WTC11 (cell line): ENCODE results near the gene WNT6. TPM values are rescaled to one million over a fixed set of nuclear protein-coding genes. Genes with fewer than 3 reads are reported as not detected.

ENCODE experiments used
- ATAC-seq: fragments of 200-7000 bp; cut with Tn5 transposase; 2 replicates; pipeline ENCODE4 v1.10.0; 2021; ENCODE audit warnings: mild to moderate bottlenecking, moderate library complexity
- CTCF ChIA-PET: fragments of 300-600 bp; sonication (Branson Sonifier 250); formaldehyde crosslinking; loops from one replicate; lab custom pipeline; 2021; ENCODE audit warnings: antibody characterized with exemption; lab: Charles Lee
- POLR2A ChIA-PET: fragments of 350-600 bp; sonication (Branson Sonifier 250); formaldehyde crosslinking; loops from one replicate; lab custom pipeline; 2021; ENCODE audit warnings: antibody characterized with exemption; lab: Charles Lee
- DNase-seq: peaks from one replicate; pipeline ENCODE4 v3.0.0; 2021; ENCODE audit warnings: low spot score
- H3K27ac Mint-ChIP-seq: 2 replicates; pipeline ENCODE4 v1.8.0; 2021; ENCODE audit warnings: mixed read lengths
- H3K27me3 Mint-ChIP-seq: 2 replicates; pipeline ENCODE4 v1.8.0; 2021; ENCODE audit warnings: low read depth, mild to moderate bottlenecking, moderate library complexity, mixed read lengths
- H3K36me3 Mint-ChIP-seq: 2 replicates; pipeline ENCODE4 v1.8.0; 2021; ENCODE audit warnings: mixed read lengths
- H3K4me1 Mint-ChIP-seq: 2 replicates; pipeline ENCODE4 v1.8.0; 2022; ENCODE audit warnings: mixed read lengths
- H3K4me3 Mint-ChIP-seq: 2 replicates; pipeline ENCODE4 v1.8.0; 2021; ENCODE audit warnings: mild to moderate bottlenecking, moderate library complexity, mixed read lengths
- H3K9me3 Mint-ChIP-seq: 2 replicates; pipeline ENCODE4 v1.8.0; 2021; ENCODE audit warnings: mixed read lengths
- ATF3 ChIP-seq: sonication (generic); formaldehyde crosslinking; conservative IDR thresholded peaks from 2 replicates; pipeline ENCODE4 v1.8.1; 2022; ENCODE audit warnings: mild to moderate bottlenecking, missing genetic modification reagents
- CDX4 ChIP-seq: fragments of 250-450 bp; sonication (Bioruptor Pico); IDR thresholded peaks from 2 replicates; pipeline ENCODE4 v1.9.0; 2021; ENCODE audit warnings: moderate library complexity, mild to moderate bottlenecking, inconsistent platforms, borderline replicate concordance
- CREB1 ChIP-seq: sonication (generic); formaldehyde crosslinking; IDR thresholded peaks from 2 replicates; pipeline ENCODE4 v1.8.0; 2023; ENCODE audit warnings: mild to moderate bottlenecking, missing genetic modification reagents
- EMX1 ChIP-seq: fragments of 250-450 bp; sonication (Bioruptor Pico); IDR thresholded peaks from 2 replicates; pipeline ENCODE4 v1.8.0; 2021; ENCODE audit warnings: mild to moderate bottlenecking
- FOXP1 ChIP-seq: sonication (generic); formaldehyde crosslinking; IDR thresholded peaks from 2 replicates; pipeline ENCODE4 v1.8.0; 2022; ENCODE audit warnings: missing genetic modification reagents, mild to moderate bottlenecking, moderate library complexity, borderline replicate concordance
- GTF2I ChIP-seq: fragments of 250-450 bp; sonication (Bioruptor Pico); conservative IDR thresholded peaks from 2 replicates; pipeline ENCODE4 v1.4.0; 2021; ENCODE audit warnings: mild to moderate bottlenecking
- JUN ChIP-seq: sonication (generic); formaldehyde crosslinking; IDR thresholded peaks from 2 replicates; pipeline ENCODE4 v1.8.0; 2023; ENCODE audit warnings: mild to moderate bottlenecking, missing genetic modification reagents
- MAX ChIP-seq: sonication (generic); formaldehyde crosslinking; IDR thresholded peaks from 2 replicates; pipeline ENCODE4 v1.8.0; 2022; ENCODE audit warnings: mild to moderate bottlenecking, missing genetic modification reagents
- MXD4 ChIP-seq: fragments of 250-450 bp; sonication (Bioruptor Pico); IDR thresholded peaks from 2 replicates; pipeline ENCODE4 v1.8.0; 2021; ENCODE audit warnings: mild to moderate bottlenecking, moderate library complexity, borderline replicate concordance
- MYBL2 ChIP-seq: sonication (generic); formaldehyde crosslinking; IDR thresholded peaks from 2 replicates; pipeline ENCODE4 v1.8.1; 2023; ENCODE audit warnings: mild to moderate bottlenecking, moderate library complexity, missing genetic modification reagents
- NR1H2 ChIP-seq: sonication (generic); formaldehyde crosslinking; IDR thresholded peaks from 2 replicates; pipeline ENCODE4 v1.9.0; 2021; ENCODE audit warnings: mild to moderate bottlenecking, moderate library complexity, missing genetic modification reagents
- OVOL2 ChIP-seq: fragments of 250-450 bp; sonication (Bioruptor Pico); IDR thresholded peaks from 2 replicates; pipeline ENCODE4 v1.9.0; 2021; ENCODE audit warnings: mild to moderate bottlenecking, borderline replicate concordance
- PRRX2 ChIP-seq: fragments of 250-450 bp; sonication (Bioruptor Pico); IDR thresholded peaks from 2 replicates; pipeline ENCODE4 v1.8.0; 2021; ENCODE audit warnings: mild to moderate bottlenecking
- SMAD3 ChIP-seq: sonication (generic); formaldehyde crosslinking; IDR thresholded peaks from 2 replicates; pipeline ENCODE4 v1.8.0; 2022; ENCODE audit warnings: missing genetic modification reagents, mild to moderate bottlenecking, borderline replicate concordance
- SP1 ChIP-seq: sonication (generic); formaldehyde crosslinking; conservative IDR thresholded peaks from 2 replicates; pipeline ENCODE4 v1.8.1; 2022; ENCODE audit warnings: missing genetic modification reagents
- STAT6 ChIP-seq: sonication (generic); formaldehyde crosslinking; conservative IDR thresholded peaks from 2 replicates; pipeline ENCODE4 v1.8.1; 2023; ENCODE audit warnings: mild to moderate bottlenecking, low read depth, missing genetic modification reagents, moderate library complexity
- TEAD1 ChIP-seq: sonication (generic); formaldehyde crosslinking; IDR thresholded peaks from 2 replicates; pipeline ENCODE4 v1.8.0; 2022; ENCODE audit warnings: mild to moderate bottlenecking, missing genetic modification reagents
- USF1 ChIP-seq: sonication (generic); formaldehyde crosslinking; IDR thresholded peaks from 2 replicates; pipeline ENCODE4 v1.8.0; 2022; ENCODE audit warnings: mild to moderate bottlenecking, missing genetic modification reagents
- ZBTB21 ChIP-seq: sonication (generic); formaldehyde crosslinking; IDR thresholded peaks from 2 replicates; pipeline ENCODE4 v1.8.1; 2023; ENCODE audit warnings: mild to moderate bottlenecking, missing genetic modification reagents, borderline replicate concordance
- ZNF317 ChIP-seq: sonication (generic); formaldehyde crosslinking; IDR thresholded peaks from 2 replicates; pipeline ENCODE4 v1.8.1; 2023; ENCODE audit warnings: low read depth, mild to moderate bottlenecking, moderate library complexity, missing genetic modification reagents, borderline replicate concordance
- ZNF425 ChIP-seq: fragments of 250-450 bp; sonication (Bioruptor Pico); conservative IDR thresholded peaks from 2 replicates; pipeline ENCODE4 v1.9.0; 2021; ENCODE audit warnings: mild to moderate bottlenecking
- ZNF671 ChIP-seq: fragments of 250-450 bp; sonication (Bioruptor Pico); IDR thresholded peaks from 2 replicates; pipeline ENCODE4 v1.8.0; 2021; ENCODE audit warnings: mild to moderate bottlenecking
- total RNA-seq: library from RNA; stranded (reverse); gene quantifications from 3 replicates; pipeline ENCODE4 v1.2.3, GENCODE V29; 2021

Gene WNT6
- total RNA-seq, 1 experiment from 2014 or later, result not detected

- no peak for TF ChIP-seq ATF3
- no peak for TF ChIP-seq PRRX2 (CRISPR knock-in tag)
- TF ChIP-seq ZBTB21 (CRISPR knock-in tag), result no peak
- no peak for TF ChIP-seq ZNF671
- TF ChIP-seq SMAD3, result no peak
- TF ChIP-seq MYBL2 (CRISPR knock-in tag), result no peak
Measured at GRCh38 chr2:218889937-218890336, 30.3 kb downstream of the WNT6 start (continued).

- POLR2A ChIA-PET, result no interaction called here
- CTCF ChIA-PET, result interaction anchor here (0.8 kb wide), 1 partner anchor 14 kb away, joined by 3 read pairs; no protein-coding TSS in a partner anchor
- no peaks in the 10 kb centered on the region for H3K9me3 Mint-ChIP-seq
- H3K27me3 Mint-ChIP-seq, result peaks cover 99% of the 10 kb centered on the region
- ATAC-seq (no peak), DNase-seq (peak; percentile 1)
- H3K27ac Mint-ChIP-seq, result no peak overlapping the region
- H3K4me1 Mint-ChIP-seq, result peaks cover 7% of the 10 kb centered on the region
- no peak for TF ChIP-seq OVOL2
- no peaks in the 10 kb centered on the region for H3K36me3 Mint-ChIP-seq
- no peak overlapping the region for H3K4me3 Mint-ChIP-seq
Measured at GRCh38 chr2:218890369-218890768, 30.8 kb downstream of the WNT6 start.

- H3K4me3 Mint-ChIP-seq, result no peak overlapping the region
- peaks cover 99% of the 10 kb centered on the region for H3K27me3 Mint-ChIP-seq
- CTCF ChIA-PET, result interaction anchor here (0.6 to 9.5 kb wide), 10 partner anchors 11 to 1820 kb away, joined by 3 to 422 read pairs (median 5); partner anchors contain the start of gene WNT10A
Measured at GRCh38 chr2:218891275-218892135, 31.9 kb downstream of the WNT6 start.

More at GRCh38 chr2:218891275-218892135, 31.9 kb downstream of the WNT6 start:
- H3K27ac Mint-ChIP-seq, result no peak overlapping the region
- POLR2A ChIA-PET, result interaction anchor here (0.6 to 0.9 kb wide), 2 partner anchors 70 to 81 kb away, joined by 3 to 5 read pairs; no protein-coding TSS in a partner anchor
- H3K9me3 Mint-ChIP-seq, result no peaks in the 10 kb centered on the region
- no peak for TF ChIP-seq CREB1 (CRISPR knock-in tag)
- TF ChIP-seq FOXP1 (CRISPR knock-in tag), result no peak
- no peak for TF ChIP-seq SP1 (CRISPR knock-in tag)
- no peak for TF ChIP-seq EMX1 (CRISPR knock-in tag)
- no peak for TF ChIP-seq CDX4 (CRISPR knock-in tag)
- TF ChIP-seq JUN (CRISPR knock-in tag), result no peak
- no peak for TF ChIP-seq NR1H2 (CRISPR knock-in tag)
- no peak for TF ChIP-seq ATF3
- TF ChIP-seq ZNF317 (CRISPR knock-in tag), result no peak
- no peak for TF ChIP-seq TEAD1 (CRISPR knock-in tag)
- no peak for TF ChIP-seq MAX (CRISPR knock-in tag)
- no peak for TF ChIP-seq USF1
- no peak for TF ChIP-seq STAT6 (CRISPR knock-in tag)
- no peak for TF ChIP-seq MXD4
- TF ChIP-seq GTF2I, result no peak
- no peak for TF ChIP-seq ZNF425 (CRISPR knock-in tag)
- H3K4me1 Mint-ChIP-seq, result peaks cover 15% of the 10 kb centered on the region
- peak; percentile 6 for DNase-seq
- H3K36me3 Mint-ChIP-seq, result no peaks in the 10 kb centered on the region
- no peak for ATAC-seq
